ENCODE measurements around the gene EEPD1.

- TF ChIP-seq ZSCAN18 (CRISPR knock-in tag; IDR thresholded peaks at IDR 0.05), result no peak
- TF ChIP-seq NR2C2 (CRISPR knock-in tag; IDR thresholded peaks at IDR 0.05), result no peak
- no peak for TF ChIP-seq ATF3 (CRISPR knock-in tag; conservative IDR thresholded peaks at IDR 0.05)
- no peak for TF ChIP-seq AR (CRISPR knock-in tag; IDR thresholded peaks at IDR 0.05)
- no peak for TF ChIP-seq NR1H2 (CRISPR knock-in tag; IDR thresholded peaks at IDR 0.05)
- TF ChIP-seq, protein P1, sequence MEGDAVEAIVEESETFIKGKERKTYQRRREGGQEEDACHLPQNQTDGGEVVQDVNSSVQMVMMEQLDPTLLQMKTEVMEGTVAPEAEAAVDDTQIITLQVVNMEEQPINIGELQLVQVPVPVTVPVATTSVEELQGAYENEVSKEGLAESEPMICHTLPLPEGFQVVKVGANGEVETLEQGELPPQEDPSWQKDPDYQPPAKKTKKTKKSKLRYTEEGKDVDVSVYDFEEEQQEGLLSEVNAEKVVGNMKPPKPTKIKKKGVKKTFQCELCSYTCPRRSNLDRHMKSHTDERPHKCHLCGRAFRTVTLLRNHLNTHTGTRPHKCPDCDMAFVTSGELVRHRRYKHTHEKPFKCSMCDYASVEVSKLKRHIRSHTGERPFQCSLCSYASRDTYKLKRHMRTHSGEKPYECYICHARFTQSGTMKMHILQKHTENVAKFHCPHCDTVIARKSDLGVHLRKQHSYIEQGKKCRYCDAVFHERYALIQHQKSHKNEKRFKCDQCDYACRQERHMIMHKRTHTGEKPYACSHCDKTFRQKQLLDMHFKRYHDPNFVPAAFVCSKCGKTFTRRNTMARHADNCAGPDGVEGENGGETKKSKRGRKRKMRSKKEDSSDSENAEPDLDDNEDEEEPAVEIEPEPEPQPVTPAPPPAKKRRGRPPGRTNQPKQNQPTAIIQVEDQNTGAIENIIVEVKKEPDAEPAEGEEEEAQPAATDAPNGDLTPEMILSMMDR (IDR thresholded peaks at IDR 0.05), result no peak
- TF ChIP-seq RELA (CRISPR knock-in tag; IDR thresholded peaks at IDR 0.05; ENCODE audit: borderline replicate concordance), result no peak
- no peak for TF ChIP-seq ZNF425 (CRISPR knock-in tag; conservative IDR thresholded peaks at IDR 0.05)
- TF ChIP-seq, protein P2, sequence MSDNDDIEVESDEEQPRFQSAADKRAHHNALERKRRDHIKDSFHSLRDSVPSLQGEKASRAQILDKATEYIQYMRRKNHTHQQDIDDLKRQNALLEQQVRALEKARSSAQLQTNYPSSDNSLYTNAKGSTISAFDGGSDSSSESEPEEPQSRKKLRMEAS (CRISPR knock-in tag; IDR thresholded peaks at IDR 0.05), result no peak
- TF ChIP-seq SOX15 (CRISPR knock-in tag; IDR thresholded peaks at IDR 0.05), result no peak
- TF ChIP-seq SMAD4 (CRISPR knock-in tag; IDR thresholded peaks at IDR 0.05), result no peak
- no peak for TF ChIP-seq USF2 (CRISPR knock-in tag; IDR thresholded peaks at IDR 0.05)
- no peak for TF ChIP-seq ZNF138 (CRISPR knock-in tag; conservative IDR thresholded peaks at IDR 0.05)
- TF ChIP-seq TCF7 (CRISPR knock-in tag; IDR thresholded peaks at IDR 0.05; ENCODE audit: low read depth), result no peak
These were observed 143.2 kb downstream of the EEPD1 start for GRCh38 chr7:36296284-36296683.
